Activated CD4-positive, CD25-positive, alpha-beta regulatory T cell (primary cell): ENCODE results near the gene CASP1.
"Not testable (repeated sequence)": the region's sequence is repeated elsewhere in the genome, so short reads cannot be mapped to it uniquely, and the experiment has no call there.

Experiments
- DNase-seq, 4 experiments: peaks; one replicate each; lab custom pipeline; 2025; lab: John Stamatoyannopoulos, UW

Gene CASP1

GRCh38 chr11:105034813-105035620 lies at the start of gene CASP1:
CASP1 (minus strand) TSS chr11:105035144; CDS start chr11:105035113, 31 bp downstream.
- no peak for DNase-seq

GRCh38 chr11:105081412-105082150 lies 46.6 kb upstream of the CASP1 start:
- no peak for DNase-seq

- DNase-seq: not testable (repeated sequence)
Observed at GRCh38 chr11:105080171-105080906, 45.4 kb upstream of the CASP1 start.

DNA sequence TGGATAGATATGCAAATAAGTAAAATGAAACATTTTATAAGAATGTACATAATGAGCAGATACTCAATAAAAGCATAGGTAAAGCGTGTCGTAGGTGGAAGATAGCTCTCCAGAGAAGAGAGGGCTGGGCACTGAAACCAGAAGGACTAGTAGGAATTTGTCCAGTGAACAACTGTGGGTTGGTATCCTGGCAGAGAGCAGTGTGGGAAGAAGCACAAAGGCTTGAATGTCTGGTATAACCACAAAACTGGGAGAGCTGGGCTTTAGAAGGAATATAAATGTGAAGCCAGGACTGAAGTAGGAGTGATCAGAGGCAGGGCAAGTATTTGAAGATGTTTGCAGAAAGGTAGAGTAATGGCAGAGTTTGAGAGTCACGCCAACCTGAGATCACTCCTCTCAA lies 43.3 kb upstream of the CASP1 start:
- DNase-seq: no peak

DNA sequence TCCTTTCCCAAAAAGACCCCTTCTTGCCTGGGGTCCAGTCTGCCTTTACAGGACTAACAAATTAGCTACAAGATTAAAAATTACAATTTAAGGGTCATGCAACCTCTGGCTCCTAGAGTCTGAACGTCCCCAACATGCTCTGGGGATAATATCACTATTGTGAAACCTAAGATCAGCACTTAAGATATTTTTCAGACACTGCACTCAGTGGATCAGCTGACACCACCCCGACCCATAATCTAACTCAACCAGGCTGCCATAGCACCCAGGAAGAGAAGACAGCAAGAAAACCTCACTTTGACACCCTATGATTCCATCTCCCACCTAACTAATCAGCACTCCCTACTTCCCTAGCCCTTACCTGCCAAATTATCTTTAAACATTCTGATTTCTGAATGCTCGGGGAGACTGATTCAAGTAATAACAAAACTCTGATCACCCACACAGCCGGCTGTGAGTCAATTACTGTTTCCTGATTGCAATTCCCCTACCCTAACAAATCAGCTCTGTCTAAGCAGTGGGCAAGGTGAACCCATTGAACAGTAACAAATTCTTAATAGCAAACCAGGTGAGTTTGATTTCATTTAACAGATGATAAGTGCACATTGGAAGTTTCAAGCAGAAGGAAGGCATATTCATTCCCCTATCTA lies 42.3 kb upstream of the CASP1 start:
- not testable (repeated sequence) for DNase-seq

- DNase-seq: no peak
Observed at GRCh38 chr11:105074166-105074530, 39.2 kb upstream of the CASP1 start.

DNA sequence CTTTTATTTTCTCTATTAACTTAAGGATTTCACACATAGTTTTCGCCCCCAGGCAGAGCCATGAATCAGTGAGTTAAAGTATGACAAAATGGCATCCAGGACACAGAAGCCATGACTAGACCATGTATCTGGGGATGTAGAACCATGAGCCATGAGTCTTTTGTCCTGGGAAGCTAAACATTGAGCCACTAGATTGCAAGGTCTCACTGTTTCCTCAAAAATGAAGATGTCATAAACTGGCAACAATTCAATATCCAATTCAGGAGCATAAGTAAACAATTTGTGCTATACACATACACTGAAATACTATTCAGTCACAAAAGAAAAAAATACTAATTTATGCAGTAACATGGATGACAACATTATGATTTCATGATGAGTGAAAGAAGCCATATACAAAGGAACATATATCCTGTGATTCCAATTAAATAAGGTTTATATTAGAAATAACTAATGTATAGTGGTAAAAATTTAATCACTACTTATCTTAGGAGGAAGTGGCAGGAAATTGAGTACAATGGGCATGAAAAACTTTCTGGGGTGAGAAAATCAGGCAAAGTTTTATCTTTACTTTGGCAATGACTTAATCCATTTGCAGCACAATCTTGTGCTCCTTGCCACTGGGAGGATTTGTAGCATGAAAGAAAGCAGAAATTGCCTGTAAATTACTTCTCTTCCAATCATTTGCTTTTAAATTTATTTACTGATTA lies 38.7 kb upstream of the CASP1 start:
- no peak for DNase-seq

DNA sequence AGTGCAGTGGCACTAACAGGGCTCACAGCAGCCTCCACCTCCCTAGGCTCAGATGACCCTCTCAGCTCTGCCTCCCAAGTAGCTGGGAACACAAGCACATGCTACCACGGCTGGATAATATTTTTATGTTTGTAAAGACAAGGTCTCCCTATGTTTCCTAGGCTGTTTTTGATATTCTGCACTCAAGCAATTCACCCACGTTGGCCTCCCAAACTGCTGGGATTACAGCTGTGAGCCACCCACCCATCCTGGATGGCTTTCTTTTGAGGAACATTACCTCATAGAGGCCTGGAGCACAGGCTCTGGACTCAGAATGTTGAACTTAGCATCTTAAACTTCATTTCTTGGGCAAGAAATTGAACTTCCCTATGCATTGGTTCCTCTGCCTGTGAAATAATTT lies 37.1 kb upstream of the CASP1 start:
- not testable (repeated sequence) for DNase-seq

DNA sequence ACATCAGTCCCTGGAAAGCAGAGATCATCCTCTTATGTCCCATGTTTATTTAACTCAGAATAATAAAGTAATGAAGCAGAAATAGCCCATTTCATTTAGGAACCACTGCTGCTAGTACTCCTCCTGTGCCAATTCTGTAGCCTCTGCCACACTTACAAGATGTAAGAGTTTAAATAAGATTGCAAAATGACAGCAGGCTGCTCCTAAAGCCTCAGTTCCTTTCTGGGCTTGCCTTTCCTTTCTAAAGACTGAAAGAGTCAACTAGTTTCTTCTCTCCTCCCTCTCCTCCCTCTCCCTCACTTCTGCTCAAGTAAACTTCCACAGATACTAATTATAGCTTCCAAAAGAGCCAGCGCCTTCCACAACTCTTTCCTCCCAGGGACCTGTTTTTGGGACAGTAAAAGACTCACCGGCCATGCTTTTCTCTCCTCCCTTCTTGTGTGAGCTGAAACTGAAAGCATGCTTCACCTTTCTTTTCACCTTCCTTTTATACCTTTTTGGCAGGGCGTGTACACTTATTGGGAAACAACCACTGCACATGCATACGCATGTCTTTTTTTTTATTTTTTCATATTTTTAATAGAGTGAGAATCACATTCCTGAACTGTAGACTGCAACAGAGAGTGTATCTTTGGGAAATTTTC lies 36.3 kb upstream of the CASP1 start:
- DNase-seq: no peak

DNA sequence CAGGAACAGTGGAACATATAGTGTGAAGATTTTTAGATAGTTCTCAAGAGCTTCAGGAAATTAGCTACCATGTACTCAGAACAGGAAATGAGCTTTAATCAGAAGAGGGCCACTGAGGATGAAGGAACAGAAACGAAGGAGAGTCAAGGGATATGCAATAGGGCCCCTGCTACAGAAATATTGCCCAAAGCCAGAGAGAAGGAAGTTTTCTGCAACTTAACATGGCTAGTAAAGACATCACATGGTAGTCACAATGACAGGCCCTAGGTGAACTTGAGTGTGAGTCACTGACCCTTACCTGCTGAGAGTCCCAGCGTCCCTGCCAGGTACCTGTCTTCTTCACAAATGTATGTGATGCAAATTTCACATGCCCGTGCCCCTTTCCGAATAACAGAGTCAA lies 35.4 kb upstream of the CASP1 start:
- no peak for DNase-seq

GRCh38 chr11:105069749-105070148 lies 34.8 kb upstream of the CASP1 start:
- DNase-seq: not testable (repeated sequence)

DNA sequence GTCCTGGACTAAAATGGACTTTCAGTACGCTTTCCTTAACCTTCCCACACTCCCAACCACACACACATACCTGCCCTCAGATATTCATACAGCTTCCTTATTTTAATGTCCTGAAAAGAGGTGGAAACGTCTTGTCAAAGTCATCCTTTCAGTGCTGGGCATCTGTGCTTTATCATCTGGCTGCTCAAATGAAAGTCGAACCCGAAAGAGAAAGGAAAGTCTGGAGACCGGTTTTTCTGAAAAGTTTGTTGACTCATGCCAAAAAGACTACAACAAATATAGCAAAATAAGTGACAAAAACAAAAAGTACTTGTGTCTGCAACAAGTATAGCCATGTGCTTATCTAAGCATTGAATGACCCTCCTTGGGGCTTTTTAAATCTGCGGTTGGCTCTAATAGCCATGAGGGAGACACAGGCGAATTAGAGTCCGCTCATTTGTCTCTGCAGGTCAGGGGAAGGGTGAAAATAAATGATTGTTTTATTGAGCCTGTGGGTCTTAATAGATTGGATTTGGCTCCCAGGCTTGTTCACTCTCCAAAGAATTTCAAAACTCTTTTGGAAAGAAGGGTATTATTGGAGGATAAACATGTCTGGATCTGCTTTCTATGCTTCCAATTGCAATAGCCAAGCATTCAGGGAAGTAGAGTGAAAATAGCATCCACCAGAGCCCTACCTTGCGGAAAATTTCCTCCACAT lies 28.4 kb upstream of the CASP1 start:
- not testable (repeated sequence) for DNase-seq

DNA sequence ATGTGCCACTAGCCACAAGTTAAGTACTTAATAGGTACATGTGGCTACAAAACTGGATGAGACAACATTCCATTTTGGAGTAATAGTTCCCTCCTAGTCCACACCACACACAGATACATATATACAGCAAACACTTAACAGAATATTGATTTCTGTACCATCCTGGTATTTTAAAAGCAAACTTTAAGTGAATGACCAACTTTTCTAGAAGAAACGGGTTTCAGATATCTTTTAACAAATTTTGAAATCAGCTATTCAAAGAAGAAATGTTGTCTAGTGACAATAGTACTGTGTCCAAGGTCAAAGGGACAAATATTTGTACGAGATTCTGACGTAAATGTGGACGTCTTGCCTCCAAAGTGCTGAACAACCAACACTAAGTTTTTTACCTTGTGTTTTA lies 22.5 kb upstream of the CASP1 start:
- DNase-seq: no peak

DNA sequence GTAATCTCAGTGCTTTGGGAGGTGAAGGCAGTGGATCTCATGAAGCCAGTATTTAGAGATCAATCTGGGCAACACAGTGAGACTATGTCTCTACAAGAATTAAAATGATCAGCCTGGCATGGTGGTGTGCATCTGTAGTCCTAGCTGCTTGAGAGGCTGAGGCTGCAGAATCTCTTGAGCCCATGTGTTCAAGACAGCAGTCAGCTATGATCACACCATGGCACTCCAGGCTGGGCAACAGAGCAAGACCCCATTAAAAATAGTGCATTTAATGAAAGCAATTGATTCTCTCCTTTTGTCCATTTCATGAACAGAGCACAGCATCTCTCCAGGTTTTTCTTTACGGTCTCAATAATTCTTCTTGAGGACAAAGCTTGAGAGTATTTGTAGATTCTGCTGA lies 21.5 kb upstream of the CASP1 start:
- DNase-seq: no peak

- DNase-seq: no peak
Observed at GRCh38 chr11:105054723-105055493, 20.0 kb upstream of the CASP1 start.

GRCh38 chr11:105052487-105052886 lies 17.5 kb upstream of the CASP1 start:
- no peak for DNase-seq

- no peak for DNase-seq
Observed at GRCh38 chr11:105051559-105051958, 16.6 kb upstream of the CASP1 start.

- DNase-seq: no peak
Observed at GRCh38 chr11:105049481-105049880, 14.5 kb upstream of the CASP1 start.

GRCh38 chr11:105046898-105047579 lies 12.1 kb upstream of the CASP1 start:
- no peak for DNase-seq
